Naive thymus-derived CD4-positive, alpha-beta T cell (primary cell): ENCODE data around the gene CLIP4. TPM values are rescaled to one million over a fixed set of nuclear protein-coding genes. Genes with fewer than 3 reads are reported as not detected.

Source experiments
- ATAC-seq: fragments of 150-1000 bp; cut with Tn5 transposase; 2 replicates; pipeline ENCODE4 v1.10.0; 2021; ENCODE audit warnings: mild to moderate bottlenecking, moderate library complexity
- CTCF ChIA-PET: fragments of 350-600 bp; sonication (Branson Sonifier 250); formaldehyde crosslinking; loops from one replicate; lab custom pipeline; 2021; ENCODE audit warnings: antibody characterized with exemption; lab: Charles Lee
- POLR2A ChIA-PET: fragments of 350-600 bp; sonication (Branson Sonifier 250); formaldehyde crosslinking; loops from one replicate; lab custom pipeline; 2021; ENCODE audit warnings: antibody characterized with exemption, inconsistent platforms; lab: Charles Lee
- DNase-seq, 9 donors: peaks; one replicate each; pipeline versions ENCODE4 v3.0.0 to v3.0.0-alpha.2; 2020 to 2022; ENCODE audit warnings: mixed read lengths in 1 of 9
- H3K27ac ChIP-seq: one replicate; pipeline ENCODE4 v1.7.0; 2013; ENCODE audit warnings: mild to moderate bottlenecking, low read depth, low read length, moderate library complexity
- H3K27me3 ChIP-seq, 2 donors: one replicate each; pipeline ENCODE4 v1.7.0; 2013; ENCODE audit warnings: low read length in 2 of 2, mild to moderate bottlenecking in 2 of 2, moderate library complexity in 2 of 2; ENCODE audit not compliant: control insufficient read depth in 2 of 2, insufficient read depth in 2 of 2
- H3K36me3 ChIP-seq, 3 experiments: 1 replicate in 2 of 3; 2 replicates in 1 of 3; pipeline ENCODE4 v1.7.0; 2013; ENCODE audit warnings: low read length in 3 of 3, mild to moderate bottlenecking in 3 of 3, moderate library complexity in 1 of 3; ENCODE audit not compliant: insufficient read depth in 3 of 3, control insufficient read depth in 2 of 3
- H3K4me1 ChIP-seq, 2 donors: one replicate each; pipeline ENCODE4 v1.7.0; 2013; ENCODE audit warnings: low read length in 2 of 2, mild to moderate bottlenecking in 2 of 2, moderate library complexity in 1 of 2; ENCODE audit not compliant: control insufficient read depth in 2 of 2, insufficient read depth in 2 of 2
- H3K4me3 ChIP-seq: 2 replicates; pipeline ENCODE4 v1.7.0; 2013; ENCODE audit warnings: mild to moderate bottlenecking, low read length
- H3K9me3 ChIP-seq, 3 experiments: 1 replicate in 2 of 3; 2 replicates in 1 of 3; pipeline ENCODE4 v1.7.0; 2013; ENCODE audit warnings: low read length in 3 of 3; ENCODE audit not compliant: control insufficient read depth in 2 of 3
- H3K27ac Mint-ChIP-seq, 9 donors: one replicate each; pipeline ENCODE4 v1.8.0; 2020 to 2022; ENCODE audit warnings: mixed read lengths in 9 of 9, mild to moderate bottlenecking in 8 of 9, moderate library complexity in 5 of 9, inconsistent platforms in 2 of 9
- H3K27me3 Mint-ChIP-seq, 5 donors: one replicate each; pipeline ENCODE4 v1.8.0; 2021 to 2022; ENCODE audit warnings: mixed read lengths in 5 of 5, mild to moderate bottlenecking in 1 of 5
- H3K36me3 Mint-ChIP-seq, 5 donors: one replicate each; pipeline ENCODE4 v1.8.0; 2020 to 2022; ENCODE audit warnings: mixed read lengths in 5 of 5, mild to moderate bottlenecking in 3 of 5, inconsistent platforms in 1 of 5
- H3K4me1 Mint-ChIP-seq, 7 donors: one replicate each; pipeline ENCODE4 v1.8.0; 2020 to 2022; ENCODE audit warnings: mixed read lengths in 7 of 7, mild to moderate bottlenecking in 3 of 7, inconsistent platforms in 1 of 7
- H3K4me3 Mint-ChIP-seq, 10 donors: one replicate each; pipeline ENCODE4 v1.8.0; 2020 to 2022; ENCODE audit warnings: mild to moderate bottlenecking in 10 of 10, mixed read lengths in 10 of 10, moderate library complexity in 6 of 10, inconsistent platforms in 2 of 10
- H3K9me3 Mint-ChIP-seq, 11 donors: one replicate each; pipeline ENCODE4 v1.8.0; 2020 to 2022; ENCODE audit warnings: mixed read lengths in 11 of 11, mild to moderate bottlenecking in 4 of 11, inconsistent platforms in 1 of 11, moderate library complexity in 1 of 11
- intact Hi-C, 2 donors: fragments of 100-400 bp; cut with micrococcal nuclease; formaldehyde crosslinking; loops; one replicate each; pipeline ENCODE4 v1.15.1; 2023
- polyA plus RNA-seq, 2 donors: library from polyadenylated mRNA; unstranded; fragments of 300-500 nt; fragmentation: Illumina TruSeq; gene quantifications; one replicate each; pipeline ENCODE4 v1.2.3, GENCODE V29; 2021
- total RNA-seq, 6 experiments: library from RNA in 5 of 6; stranded (reverse) in 5 of 6; gene quantifications; 1 replicate in 5 of 6; 2 replicates in 1 of 6; pipeline ENCODE4 v1.2.3 and lab custom pipeline; 2021 to 2026

The CLIP4 gene
- total and polyA plus RNA-seq, 7 experiments from 2014 or later: 17.2 to 57.7 (median 45.1) TPM

GRCh38 chr2:29166242-29167039 is 51.2 kb downstream of the CLIP4 start:
- POLR2A ChIA-PET: no interaction called here
- H3K4me3 ChIP-seq: no peak overlapping the region
- H3K27me3 Mint-ChIP-seq: no peaks in the 10 kb centered on the region
- H3K27ac Mint-ChIP-seq: peak overlapping the region in 4 of 9 donors; percentile 35 to 63 (median 50)
- no peaks in the 10 kb centered on the region for H3K9me3 Mint-ChIP-seq
- H3K27me3 ChIP-seq: no peaks in the 10 kb centered on the region
- peaks cover 4 to 34% (median 12%) of the 10 kb centered on the region in 3 experiments for H3K36me3 ChIP-seq
- H3K4me3 Mint-ChIP-seq: no peak overlapping the region
- intact Hi-C loops: no loop called here
- H3K4me1 Mint-ChIP-seq: peaks cover 0 to 9% (median 0%) of the 10 kb centered on the region in 7 donors
- H3K9me3 ChIP-seq: no peaks in the 10 kb centered on the region
- peaks cover 9 to 58% (median 25%) of the 10 kb centered on the region in 5 donors for H3K36me3 Mint-ChIP-seq
- H3K4me1 ChIP-seq: no peaks in the 10 kb centered on the region
- H3K27ac ChIP-seq: no peak overlapping the region
- CTCF ChIA-PET: no interaction called here
- no peak for ATAC-seq
- DNase-seq: no peak

DNA sequence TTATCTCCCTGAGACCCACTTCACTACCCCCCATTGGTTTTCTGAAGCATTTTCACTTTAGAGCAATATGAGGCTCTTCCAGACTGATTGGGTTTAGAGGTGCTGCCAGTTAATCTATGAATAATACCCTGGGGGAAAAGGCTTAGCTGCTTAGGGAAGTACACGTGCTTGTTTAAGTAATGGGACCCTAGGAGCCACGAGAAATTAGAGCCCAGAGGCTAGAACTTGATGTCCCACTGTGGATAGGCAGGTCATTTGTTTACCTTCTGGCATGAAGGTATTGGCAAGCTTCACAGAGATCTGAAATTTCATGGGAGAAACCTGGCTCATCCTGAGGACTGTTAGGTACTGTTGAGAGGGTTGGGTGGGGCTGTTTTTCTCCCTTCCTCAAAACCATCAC is 59.7 kb downstream of the CLIP4 start:
- peaks cover 8 to 59% (median 32%) of the 10 kb centered on the region in 5 donors for H3K36me3 Mint-ChIP-seq
- Histone ChIP-seq H3K4me1 (no peaks in the 10 kb centered on the region), H3K36me3 (peaks cover 5 to 35% (median 5%) of the 10 kb centered on the region in 3 experiments), H3K9me3 (no peaks in the 10 kb centered on the region), H3K27me3 (no peaks in the 10 kb centered on the region), H3K27ac (no peak overlapping the region), H3K4me3 (no peak overlapping the region)
- no peak overlapping the region for H3K4me3 Mint-ChIP-seq
- H3K27me3 Mint-ChIP-seq: no peaks in the 10 kb centered on the region
- intact Hi-C loops: loop anchor here in 1 of 2 donors (5.0 kb wide), 1 partner anchor 58 kb away; the partner anchor contains the start of gene CLIP4
- no peak overlapping the region for H3K27ac Mint-ChIP-seq
- CTCF ChIA-PET: no interaction called here
- ATAC-seq (no peak), DNase-seq (no peak)
- peaks cover 0 to 9% (median 0%) of the 10 kb centered on the region in 7 donors for H3K4me1 Mint-ChIP-seq
- POLR2A ChIA-PET: no interaction called here
- H3K9me3 Mint-ChIP-seq: no peaks in the 10 kb centered on the region

DNA sequence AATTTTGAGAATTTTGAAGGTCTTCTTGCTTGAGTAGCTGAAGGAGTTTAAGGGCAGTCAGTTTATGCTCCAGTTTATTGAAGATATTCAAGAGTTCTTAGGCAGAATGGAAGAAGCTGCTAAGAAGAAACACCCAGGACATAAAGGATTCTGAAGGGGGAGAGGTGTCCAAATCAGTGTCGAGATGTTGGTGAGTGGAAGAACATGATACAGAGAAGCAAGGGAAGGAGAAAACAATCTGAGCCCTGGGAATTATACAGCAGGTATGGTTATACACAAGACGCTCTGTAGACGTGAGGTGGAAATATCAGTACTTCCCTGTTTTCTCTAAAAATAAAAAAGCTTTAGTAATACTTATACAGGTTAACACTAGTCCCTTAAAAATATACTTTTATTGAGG is 60.1 kb downstream of the CLIP4 start:
- Histone ChIP-seq H3K4me3 (no peak overlapping the region), H3K36me3 (peaks cover 5 to 35% (median 5%) of the 10 kb centered on the region in 3 experiments), H3K4me1 (no peaks in the 10 kb centered on the region), H3K27ac (no peak overlapping the region), H3K27me3 (no peaks in the 10 kb centered on the region), H3K9me3 (no peaks in the 10 kb centered on the region)
- Mint-ChIP-seq H3K9me3 (no peaks in the 10 kb centered on the region), H3K36me3 (peaks cover 8 to 59% (median 32%) of the 10 kb centered on the region in 5 donors), H3K27ac (no peak overlapping the region), H3K27me3 (no peaks in the 10 kb centered on the region), H3K4me1 (peaks cover 0 to 7% (median 0%) of the 10 kb centered on the region in 7 donors), H3K4me3 (no peak overlapping the region)
- CTCF ChIA-PET: no interaction called here
- POLR2A ChIA-PET: no interaction called here
- DNase-seq (no peak), ATAC-seq (no peak)
- intact Hi-C loops: no loop called here

- Mint-ChIP-seq H3K4me3 (no peak overlapping the region), H3K4me1 (no peaks in the 10 kb centered on the region), H3K9me3 (peaks cover 0 to 4% (median 0%) of the 10 kb centered on the region in 11 donors), H3K27ac (no peak overlapping the region), H3K36me3 (peaks cover under 1 to 52% (median 42%) of the 10 kb centered on the region in 5 donors), H3K27me3 (no peaks in the 10 kb centered on the region)
- CTCF ChIA-PET: no interaction called here
- ATAC-seq: no peak
- Histone ChIP-seq H3K36me3 (peaks cover 0 to 25% (median 7%) of the 10 kb centered on the region in 3 experiments), H3K27me3 (no peaks in the 10 kb centered on the region), H3K27ac (no peak overlapping the region), H3K4me1 (no peaks in the 10 kb centered on the region), H3K4me3 (no peak overlapping the region), H3K9me3 (no peaks in the 10 kb centered on the region)
- intact Hi-C loops: no loop called here
- POLR2A ChIA-PET: no interaction called here
- DNase-seq: no peak
Observed at GRCh38 chr2:29182334-29182733, 67.1 kb downstream of the CLIP4 start.

DNA sequence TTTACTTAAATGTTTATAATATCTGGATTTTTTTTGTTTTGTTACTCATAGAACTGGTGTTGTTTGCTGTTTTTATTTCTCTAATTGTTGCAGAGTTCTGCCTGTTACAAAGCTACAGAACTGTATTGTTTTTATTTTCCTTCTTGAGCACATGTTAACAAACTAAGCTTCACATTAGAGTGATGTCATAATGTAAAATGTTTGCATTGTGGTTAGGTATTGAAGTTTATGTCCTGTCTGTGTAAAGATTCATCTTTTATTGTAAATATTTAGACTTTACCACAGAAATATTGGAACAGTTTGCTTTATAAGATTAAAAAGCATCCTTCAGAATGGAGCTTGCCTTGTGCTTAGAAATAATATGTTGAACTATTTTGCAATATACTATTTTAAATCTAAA is 67.7 kb downstream of the CLIP4 start:
- H3K4me1 ChIP-seq: no peaks in the 10 kb centered on the region
- intact Hi-C loops: no loop called here
- no peaks in the 10 kb centered on the region for H3K27me3 Mint-ChIP-seq
- H3K27me3 ChIP-seq: no peaks in the 10 kb centered on the region
- no peak overlapping the region for H3K4me3 Mint-ChIP-seq
- DNase-seq (no peak), ATAC-seq (no peak)
- no peak overlapping the region for H3K27ac Mint-ChIP-seq
- H3K4me3 ChIP-seq: no peak overlapping the region
- peaks cover 0 to 27% (median 7%) of the 10 kb centered on the region in 3 experiments for H3K36me3 ChIP-seq
- H3K27ac ChIP-seq: no peak overlapping the region
- H3K9me3 Mint-ChIP-seq: peaks cover 0 to 9% (median 4%) of the 10 kb centered on the region in 11 donors
- peaks cover 5 to 55% (median 47%) of the 10 kb centered on the region in 5 donors for H3K36me3 Mint-ChIP-seq
- ChIA-PET POLR2A (interaction anchor here (0.6 kb wide), 1 partner anchor 412 kb away, joined by 4 read pairs; no protein-coding TSS in a partner anchor), CTCF (interaction anchor here (0.6 kb wide), 1 partner anchor 368 kb away, joined by 3 read pairs; no protein-coding TSS in a partner anchor)
- no peaks in the 10 kb centered on the region for H3K9me3 ChIP-seq
- peaks cover 0 to 4% (median 0%) of the 10 kb centered on the region in 7 donors for H3K4me1 Mint-ChIP-seq

- Mint-ChIP-seq H3K4me3 (no peak overlapping the region), H3K27ac (no peak overlapping the region), H3K36me3 (peaks cover 5 to 52% (median 51%) of the 10 kb centered on the region in 5 donors), H3K9me3 (peaks cover 0 to 10% (median 4%) of the 10 kb centered on the region in 11 donors), H3K4me1 (peaks cover 0 to 17% (median 0%) of the 10 kb centered on the region in 7 donors), H3K27me3 (no peaks in the 10 kb centered on the region)
- ChIA-PET CTCF (no interaction called here), POLR2A (no interaction called here)
- Histone ChIP-seq H3K27ac (no peak overlapping the region), H3K4me3 (no peak overlapping the region), H3K9me3 (no peaks in the 10 kb centered on the region), H3K27me3 (no peaks in the 10 kb centered on the region), H3K36me3 (peaks cover 0 to 23% (median 7%) of the 10 kb centered on the region in 3 experiments), H3K4me1 (peaks cover 0 to 2% of the 10 kb centered on the region in 2 donors)
- DNase-seq (no peak), ATAC-seq (no peak)
- intact Hi-C loops: no loop called here
Observed at GRCh38 chr2:29184531-29184930, 69.3 kb downstream of the CLIP4 start.
